GM18858 (cell line): ENCODE measurements around the gene NPHS1.
"Not testable (repeated sequence)": the region's sequence is repeated elsewhere in the genome, so short reads cannot be mapped to it uniquely, and the experiment has no call there.

Experiments
- ATAC-seq: cut with Tn5 transposase; IDR thresholded peaks from one replicate; pipeline ENCODE4 v1.9.1; 2021; ENCODE audit not compliant: unreplicated experiment

The NPHS1 gene

DNA sequence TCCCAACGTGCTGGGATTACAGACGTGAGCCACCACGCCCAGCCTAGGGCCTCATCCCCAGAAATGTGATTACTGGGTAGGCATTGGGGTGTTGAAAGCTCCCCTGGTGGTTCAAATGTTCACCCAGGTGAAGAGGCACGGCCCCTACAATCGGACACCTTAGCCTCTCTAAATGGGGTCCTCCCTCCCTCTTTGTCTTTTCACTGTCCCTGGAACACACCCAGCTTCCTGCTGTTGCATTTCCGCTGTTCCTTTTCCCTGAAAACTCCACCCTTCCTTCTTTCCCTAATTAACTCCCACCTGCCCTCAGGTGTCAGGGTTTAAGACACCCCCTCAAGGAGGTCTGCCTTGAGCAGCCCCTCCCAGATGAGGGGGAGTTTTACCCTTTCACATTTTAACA is 36.0 kb downstream of the NPHS1 start:
- no peak for ATAC-seq

DNA sequence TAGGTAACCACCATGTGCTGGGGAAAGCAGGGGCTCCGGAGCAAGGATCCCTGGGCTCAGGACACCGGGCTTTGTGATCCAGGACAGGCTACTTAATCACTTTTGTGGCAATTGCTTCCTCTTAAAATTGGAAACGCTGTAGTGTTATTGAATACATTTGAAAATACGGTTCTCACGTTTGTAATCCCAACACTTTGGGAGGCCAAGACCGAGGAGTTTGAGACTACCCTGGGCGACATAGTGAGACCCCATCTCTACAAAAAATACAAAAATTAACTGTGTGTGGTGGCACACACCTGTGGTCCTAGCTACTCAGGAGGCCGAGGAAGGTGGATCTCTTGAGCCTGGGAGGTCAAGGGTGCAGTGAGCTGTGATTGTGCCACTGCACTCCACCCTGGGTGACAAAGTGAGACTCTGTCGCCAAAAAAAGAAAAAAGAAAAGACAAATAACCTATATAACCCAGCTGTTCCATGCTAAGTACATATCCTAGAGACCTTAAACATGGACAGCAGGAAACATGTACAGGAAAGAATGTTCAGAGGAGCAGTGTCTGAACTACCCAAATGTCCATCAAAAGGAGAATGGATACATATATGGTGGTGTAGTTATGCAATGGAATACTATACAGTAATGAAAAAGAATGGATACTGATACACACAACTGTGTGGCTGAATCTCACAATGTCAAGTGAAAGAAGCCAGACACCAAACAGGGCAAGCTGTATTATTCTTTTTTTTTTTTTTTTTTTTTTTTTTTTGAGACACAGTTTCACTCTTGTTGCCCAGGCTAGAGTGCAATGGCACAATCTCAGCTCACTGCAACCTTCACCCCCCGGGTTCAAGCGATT is 39.0 kb downstream of the NPHS1 start:
- ATAC-seq: no peak

DNA sequence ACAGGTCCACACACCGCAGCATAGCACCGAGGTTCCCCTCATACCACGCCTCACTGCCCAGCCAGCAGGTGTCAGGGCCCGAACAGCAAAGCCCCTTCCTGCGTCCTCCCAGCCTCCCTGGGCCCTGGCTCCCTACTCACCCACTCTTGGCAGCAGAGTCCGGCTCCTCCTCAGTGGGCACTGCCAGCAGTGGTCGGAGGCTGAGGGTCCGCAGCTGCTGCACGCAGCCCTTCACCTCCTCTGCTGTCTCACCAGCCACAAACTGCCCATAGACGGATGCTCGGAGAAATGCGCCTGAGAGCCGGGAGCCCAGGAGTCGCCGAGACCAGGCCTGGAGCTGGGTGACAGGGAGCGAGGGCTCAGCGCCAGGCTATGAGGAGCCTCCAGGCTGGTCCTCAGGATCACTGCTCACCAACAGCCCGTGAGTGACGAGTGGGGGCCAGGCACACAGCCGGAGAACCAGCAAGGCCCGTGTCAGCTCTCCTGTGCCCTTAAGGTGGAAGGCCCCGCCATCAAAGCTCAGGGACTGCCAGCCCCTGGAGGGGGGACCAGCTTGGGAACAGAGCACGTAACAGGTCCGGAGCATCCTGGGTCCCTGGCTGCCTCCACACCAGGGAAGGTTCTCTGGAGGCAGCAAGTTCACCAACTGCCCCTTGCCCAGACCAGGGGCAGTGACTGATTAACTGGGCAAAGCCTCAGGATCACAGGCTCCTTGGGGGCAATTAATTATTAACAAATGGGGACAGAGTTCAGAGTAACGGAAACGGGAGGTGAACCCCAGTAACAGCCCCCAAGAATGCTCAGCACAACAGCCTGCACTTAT is 39.9 kb downstream of the NPHS1 start, which contains the start of gene PRODH2:
TSS of gene PRODH2 (minus strand) at position 626 of the 823 bp plus-strand sequence. CDS start at position 586, 40 bp downstream.
- no peak for ATAC-seq

DNA sequence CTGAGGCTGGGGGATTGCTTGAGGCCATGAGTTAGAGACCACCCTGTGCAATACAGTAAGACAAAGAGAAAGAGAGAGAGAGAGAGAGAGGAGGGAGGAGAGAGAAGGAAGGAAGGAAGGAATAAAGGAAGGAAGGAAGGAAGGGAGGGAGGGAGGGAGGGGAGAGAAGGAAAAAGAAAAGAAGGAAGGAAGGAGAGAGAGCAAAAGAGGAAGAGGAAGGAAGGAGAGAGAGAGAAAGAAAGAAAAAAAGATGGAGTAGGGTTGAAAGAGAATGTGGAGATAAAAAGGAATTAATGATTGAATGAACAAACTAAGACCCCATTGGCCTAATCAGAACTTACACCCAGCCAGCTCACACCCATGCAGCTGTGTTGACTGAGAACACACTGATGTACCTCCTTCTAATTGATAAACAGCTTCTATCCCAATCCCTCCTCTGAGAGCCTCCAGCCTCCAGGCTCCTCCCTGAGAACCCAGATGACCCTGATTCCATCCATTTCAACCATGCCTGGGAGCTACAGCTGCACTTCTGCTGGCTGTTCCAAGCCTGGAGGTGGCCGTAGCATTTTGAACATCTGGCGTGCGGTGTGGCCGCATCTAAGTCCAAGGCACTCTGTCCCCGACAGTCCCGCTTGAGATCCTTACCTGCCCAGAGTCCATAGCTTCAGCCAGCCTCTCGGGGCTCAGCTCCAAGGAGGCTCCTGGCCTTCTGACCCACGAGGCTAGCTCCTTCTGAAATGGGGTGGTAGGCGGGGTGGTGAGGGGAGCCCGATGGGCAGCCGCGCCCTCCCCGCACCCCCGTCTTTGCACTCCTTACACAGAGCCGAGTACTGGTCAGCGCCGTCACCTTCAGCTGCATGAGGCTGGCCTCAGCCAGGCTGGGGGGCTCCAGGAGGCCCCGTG is 40.7 kb downstream of the NPHS1 start:
- no peak for ATAC-seq

DNA sequence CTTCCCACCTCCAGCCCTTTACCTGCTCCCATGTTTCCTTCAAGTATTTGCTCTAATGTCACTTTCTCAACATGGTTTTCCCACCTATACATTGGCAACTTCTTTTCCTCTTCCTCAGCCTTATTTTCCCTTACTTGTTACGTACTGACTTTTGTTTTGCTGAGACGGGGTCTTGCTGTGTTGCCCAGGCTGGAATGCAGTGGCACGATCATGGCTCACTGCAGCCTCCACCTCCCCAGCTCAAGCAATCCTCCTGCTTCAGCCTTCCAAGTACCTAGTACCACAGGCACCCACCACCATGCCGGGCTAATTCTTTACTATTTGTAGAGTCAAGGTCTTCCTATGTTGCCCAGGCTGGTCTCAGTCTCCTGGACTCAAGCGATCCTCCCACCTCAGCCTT is 44.7 kb downstream of the NPHS1 start:
- ATAC-seq: no peak

DNA sequence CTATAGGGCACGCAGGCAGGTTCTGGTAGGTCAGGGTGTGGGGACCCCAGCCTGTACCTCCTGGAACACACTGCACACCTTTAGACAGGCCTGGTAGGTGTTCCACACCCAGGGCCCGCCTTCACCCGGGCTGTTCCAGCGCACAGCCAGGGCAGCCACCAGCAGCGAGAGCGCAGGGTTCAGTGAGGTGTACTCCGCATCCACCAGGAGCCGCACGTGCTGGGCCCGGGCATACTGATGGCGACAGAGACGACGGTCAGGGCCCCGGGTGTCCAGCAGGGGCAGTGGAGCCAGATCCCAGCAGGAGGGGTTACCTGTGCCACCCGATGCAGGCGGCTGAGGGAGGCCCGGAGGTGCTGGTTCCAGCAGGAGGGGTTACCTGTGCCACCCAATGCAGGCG is 45.7 kb downstream of the NPHS1 start:
- ATAC-seq: no peak

DNA sequence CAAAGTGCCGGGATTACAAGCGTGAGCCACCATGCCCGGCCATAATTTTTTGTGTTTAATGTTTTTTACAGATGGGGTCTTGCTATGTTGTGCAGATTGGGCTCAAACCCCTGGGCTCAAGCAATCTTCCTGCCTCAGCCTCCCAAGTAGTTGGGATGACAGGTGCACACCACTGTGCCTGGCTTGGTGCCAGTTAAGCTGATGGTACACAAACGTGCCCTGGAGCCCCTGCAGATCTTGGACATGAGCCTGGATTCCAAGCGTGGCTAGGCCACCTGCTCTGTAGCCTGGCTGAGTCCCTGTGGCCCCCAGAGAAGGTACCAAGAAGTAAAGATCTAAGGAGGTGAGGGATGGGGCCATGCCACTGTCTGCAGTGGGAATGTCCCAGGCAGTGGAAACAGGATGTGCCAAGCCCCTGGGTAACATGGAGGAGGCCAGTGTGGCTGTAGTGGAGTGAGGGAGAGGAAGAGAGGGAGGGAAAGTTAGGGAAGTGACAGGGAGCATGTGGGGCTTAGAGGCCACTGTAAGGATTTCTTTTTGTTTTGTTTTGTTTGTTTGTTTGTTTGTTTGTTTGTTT is 46.7 kb downstream of the NPHS1 start:
- ATAC-seq: no peak

DNA sequence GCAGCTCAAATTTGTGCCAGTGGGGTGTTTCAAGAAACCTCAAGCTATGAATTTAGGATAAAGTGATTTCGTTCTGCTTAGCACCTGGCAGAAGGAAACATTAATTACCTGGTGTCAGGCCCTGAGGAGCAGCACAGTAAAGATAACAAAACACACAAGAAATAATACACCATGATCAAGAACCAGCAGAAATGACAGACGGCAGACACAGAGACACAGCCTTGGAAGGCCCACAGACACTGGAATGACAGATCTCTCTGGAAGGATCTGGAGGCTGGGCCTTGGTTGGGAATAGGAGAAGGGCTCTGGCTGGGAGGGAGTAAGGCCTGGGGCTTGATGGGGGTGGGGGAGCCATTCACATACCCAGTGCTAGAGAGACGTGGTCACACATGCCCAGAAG is 50.5 kb downstream of the NPHS1 start:
- no peak for ATAC-seq

DNA sequence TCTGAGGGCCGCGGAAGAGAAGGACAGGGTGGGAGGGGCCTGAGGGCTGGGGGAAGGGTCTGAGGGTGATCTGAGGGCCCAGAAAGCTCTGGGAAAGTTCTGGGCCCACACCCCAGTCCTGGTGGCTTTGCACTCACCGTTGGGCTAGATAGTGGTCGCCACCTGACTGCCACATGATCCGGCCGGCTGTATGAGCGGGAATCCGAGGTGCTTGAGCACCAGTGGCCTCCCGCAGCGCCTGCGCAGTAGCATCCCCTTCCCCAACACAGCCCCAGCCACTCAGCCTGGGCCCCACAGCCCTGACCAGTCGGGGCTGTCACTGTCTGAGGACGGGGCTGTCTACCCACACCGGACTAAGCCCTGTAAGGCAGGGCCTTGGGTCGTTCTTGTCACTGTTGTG is 54.6 kb downstream of the NPHS1 start:
- no peak for ATAC-seq

DNA sequence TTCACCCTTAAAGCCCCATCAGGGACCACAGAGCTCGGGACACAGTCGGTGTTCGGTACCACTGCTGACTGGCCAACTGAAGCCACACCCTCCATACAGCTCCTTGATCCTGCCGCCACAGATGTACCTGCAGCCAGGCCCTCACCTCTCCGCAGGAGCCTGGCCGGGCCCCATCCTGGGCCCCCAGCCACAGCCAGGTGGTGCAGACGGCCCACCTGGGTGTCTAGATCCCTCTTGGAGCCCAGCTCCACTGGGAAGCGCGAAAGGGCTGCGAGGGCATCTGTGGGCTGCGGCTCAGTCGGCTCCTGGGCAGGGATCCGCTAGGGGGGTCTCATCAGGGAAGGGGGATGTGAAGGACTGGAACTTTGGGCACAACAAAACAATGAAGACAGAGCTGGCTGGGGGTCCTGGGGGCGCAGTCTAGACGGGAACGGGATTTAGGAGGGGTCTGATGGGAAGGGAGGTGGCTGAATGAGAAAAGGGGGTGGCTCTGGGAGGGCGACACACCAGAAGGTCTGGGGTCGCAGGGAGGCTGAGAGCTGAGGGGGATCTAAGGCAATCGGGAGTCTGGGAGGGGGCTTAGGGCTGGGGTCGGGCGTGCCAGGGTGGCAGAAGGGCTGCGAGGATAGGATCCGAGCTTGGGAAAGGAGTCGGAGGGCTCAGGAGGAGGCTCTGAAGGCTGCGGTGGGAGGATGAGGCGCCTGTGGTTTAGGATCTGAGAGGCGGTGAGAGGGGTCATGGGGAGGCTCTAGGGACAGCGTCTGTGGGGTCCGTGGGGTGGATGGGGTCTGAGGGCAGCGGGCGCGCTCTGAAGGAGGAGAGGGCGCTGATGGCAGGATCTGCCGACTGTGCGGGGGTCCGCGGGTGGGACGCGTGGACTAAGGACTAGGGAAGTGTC is 55.4 kb downstream of the NPHS1 start:
- ATAC-seq: no peak

DNA sequence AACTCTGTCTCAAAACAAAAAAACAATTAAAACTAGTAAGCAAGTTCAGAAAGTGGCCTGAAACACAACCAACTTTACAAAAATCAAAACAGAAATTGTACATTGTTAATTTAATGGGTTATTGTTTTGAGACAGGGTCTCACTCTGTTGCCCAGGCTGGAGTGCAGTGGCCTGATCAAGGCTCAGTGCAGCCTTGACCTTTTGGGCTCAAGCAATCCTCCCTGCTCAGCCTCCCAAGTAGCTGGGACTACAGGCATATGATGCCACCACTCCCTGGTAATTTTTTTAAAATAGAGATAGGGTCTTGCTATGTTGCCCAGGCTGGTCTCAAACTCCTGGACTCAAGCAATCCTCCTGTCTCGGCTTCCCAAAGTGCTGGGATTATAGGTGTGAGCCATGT is 56.7 kb downstream of the NPHS1 start:
- ATAC-seq: not testable (repeated sequence)

DNA sequence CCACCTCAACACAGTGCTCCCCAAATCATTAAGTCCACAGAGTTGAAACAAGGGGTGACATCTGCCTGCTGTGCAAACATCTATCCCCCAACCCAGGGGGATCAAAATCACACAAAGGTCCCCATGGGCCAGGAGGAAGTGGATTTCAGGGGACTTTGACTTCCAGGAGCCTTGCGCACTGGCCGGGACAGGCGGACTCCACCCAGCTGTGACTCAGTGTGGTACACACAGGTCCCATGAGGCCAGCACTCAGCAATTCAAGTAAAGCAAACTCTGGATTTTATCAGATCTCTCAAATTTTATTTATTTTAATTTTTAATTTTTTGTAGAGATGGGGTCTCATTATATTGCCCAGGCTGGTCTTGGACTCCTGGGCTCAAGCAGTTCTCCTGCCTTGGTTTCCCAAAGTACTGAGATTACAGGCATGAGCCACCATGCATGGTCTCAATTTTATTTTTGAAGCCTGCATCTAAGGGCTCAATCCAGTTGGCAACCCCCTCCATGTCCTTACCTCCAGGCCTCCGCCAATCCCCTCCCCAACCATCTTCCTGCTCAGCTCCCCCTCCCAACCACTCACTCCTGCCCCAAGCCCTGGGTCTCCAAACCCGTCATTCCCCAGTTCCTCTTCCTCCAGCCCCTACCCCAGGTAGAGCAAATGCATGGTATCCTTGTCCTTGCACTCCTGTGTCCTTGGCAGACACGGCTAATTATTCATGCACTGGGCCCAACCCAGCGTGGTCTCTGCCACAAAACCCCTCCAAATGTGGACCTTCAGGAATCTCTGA is 58.7 kb downstream of the NPHS1 start:
- ATAC-seq: no peak

DNA sequence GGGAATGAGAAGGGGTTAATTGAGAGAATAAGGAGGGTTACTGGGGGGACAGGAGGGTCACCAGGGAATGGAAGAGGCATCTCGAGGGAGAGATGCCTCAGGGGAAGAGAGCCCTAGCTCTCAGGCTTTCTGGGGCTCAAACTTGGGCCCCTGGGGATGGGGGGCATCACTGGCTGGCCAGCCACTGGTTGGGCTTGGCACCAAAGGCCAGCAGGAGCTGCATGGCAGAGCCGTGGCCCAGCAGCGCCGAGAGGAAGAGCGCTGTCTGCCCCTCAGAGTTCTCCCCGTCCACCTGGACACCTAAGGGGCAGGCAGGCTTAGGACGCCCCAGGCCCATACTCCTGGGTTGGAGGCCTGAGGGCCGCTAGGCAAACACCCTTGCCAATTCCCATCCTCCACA is 59.4 kb downstream of the NPHS1 start:
- no peak for ATAC-seq

DNA sequence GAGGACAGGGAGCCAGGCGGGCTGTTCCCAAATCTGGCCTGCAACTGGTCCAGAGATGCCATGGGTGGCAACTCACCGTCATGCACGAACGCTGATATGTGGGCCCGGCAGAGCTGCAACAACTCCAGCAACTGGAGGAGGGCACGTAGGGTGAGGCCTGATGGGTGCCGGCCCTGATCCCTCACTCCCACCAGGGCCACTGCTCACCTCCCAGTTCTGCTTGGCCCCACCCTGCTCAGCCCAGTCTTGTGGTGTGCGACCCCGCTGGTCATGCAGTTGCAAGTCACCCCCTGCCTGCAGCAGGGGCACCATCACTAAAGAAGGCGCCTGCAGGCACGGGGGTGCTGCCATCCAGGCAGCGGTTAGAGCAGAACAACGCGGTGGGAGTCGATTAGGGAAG is 60.0 kb downstream of the NPHS1 start:
- no peak for ATAC-seq

DNA sequence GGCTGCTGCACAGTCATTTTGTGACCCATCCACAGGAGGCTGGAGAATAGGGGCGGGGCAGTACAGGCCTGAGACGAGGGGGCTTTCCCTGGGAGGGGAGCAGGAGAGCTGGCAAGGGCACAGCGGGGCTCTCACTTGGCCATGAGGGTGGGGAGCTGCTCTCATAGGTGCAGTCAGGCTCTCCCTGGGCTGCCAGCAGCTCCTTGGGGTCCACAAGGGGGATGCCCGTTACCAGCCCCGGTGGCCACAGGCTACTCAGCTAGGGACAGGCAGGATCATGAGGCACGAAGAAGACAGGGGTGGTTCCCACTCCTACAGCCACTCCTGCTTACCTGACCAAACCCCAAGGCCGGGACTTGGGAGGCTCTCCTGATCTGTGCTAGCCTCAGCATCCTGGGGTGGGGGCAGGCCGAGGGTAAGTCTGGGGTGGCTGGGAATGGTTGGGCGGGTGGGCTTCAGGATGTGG is 60.5 kb downstream of the NPHS1 start:
- no peak for ATAC-seq

DNA sequence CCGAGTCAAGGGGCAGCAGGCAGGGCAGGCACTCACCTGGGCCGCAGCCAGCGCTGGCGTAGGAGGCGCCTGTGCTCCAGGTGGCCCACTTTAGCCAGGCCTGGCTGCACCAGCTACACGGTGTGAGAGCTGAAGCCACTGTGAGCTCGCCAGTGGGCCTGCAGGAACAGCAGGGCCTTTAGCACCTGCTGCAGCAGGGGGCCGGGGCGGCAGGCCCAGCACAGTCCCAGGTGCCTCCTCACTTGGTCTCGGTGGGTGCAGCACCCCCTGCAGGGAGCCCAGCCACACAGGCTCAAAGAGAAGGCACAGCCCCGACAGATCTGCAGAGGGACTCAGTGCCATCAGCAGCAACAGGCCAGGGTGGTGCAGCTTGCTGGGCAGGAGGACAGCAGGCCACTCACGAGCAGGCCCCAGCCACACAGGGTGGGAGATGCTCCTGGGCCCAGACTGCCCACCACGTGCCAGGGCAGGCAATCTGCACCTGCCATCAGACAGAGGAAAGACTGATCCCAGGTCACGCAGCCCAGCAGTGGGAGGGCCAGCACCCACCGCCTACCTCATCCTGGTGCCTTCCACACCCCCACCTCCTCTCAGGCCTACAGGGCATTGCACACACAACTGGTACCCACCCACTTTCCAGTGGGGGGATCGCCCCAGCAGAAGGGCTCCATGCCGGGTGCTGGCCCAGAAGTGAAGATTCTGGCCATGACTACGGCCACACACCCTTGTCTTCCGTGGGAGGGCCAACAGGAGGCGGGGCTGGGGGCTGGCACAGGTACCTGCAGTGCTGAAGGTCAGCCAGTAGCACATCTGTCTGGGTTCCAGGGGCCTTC is 61.1 kb downstream of the NPHS1 start:
- no peak for ATAC-seq

DNA sequence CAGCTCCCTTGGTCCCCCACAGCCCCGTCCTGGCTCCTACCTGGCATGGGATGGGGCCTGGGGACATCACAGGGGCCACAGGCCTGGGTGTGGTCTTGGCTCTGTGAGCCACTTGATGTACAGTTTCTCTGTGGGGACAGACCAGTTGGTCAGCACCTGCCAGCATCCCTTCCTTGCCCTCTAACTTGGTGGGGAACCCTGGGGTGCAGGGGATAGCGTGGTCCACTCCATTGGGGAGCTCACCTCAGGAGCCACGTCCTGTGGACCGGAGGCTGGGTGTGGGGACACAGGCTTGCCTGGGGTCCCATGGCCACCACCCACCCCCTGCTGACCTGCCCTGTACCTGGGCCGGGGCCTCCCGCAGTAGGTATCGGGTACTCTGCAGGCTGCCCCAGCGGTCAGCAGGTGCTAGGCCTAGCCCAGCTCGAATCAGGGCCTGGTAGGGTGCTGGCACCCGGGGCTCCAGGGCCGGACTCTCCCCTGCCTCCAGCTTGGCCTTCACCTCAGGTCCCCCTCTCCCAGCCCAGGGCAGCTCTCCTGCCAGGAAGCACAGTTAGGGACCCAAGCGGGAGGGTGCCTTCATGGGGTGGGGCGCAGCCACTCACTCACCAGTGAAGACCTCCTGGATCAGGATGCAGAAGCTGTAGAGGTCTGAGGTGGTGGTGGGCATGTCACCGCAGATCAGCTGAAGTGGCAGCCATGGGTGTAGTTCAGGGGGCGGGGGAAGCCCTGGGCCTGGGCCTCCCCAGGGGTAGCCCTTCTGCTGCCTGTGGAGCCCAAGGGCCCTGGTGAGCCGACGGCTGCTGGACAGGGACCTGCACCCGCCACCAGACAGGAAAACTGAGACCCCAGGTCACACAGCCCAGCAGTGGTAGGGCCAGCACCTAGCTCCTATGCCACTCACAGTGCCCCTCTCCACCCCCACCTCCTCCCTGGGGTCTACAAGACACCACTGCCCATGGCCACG is 62.0 kb downstream of the NPHS1 start:
- ATAC-seq: no peak
